A549 (cell line): ENCODE results near the gene MYO9A. TPM values are rescaled to one million over a fixed set of nuclear protein-coding genes. Genes with fewer than 3 reads are reported as not detected.

Experiments
- ATAC-seq, 2 experiments: fragments of 200-7000 bp in 1 of 2; fragments of >200 bp in 1 of 2; cut with Nextera tagmentation in 1 of 2; cut with Tn5 transposase in 1 of 2; 3 replicates each; pipeline versions ENCODE4 v1.8.0 to v1.9.1; 2018 to 2020; ENCODE audit warnings: mild to moderate bottlenecking in 1 of 2, moderate library complexity in 1 of 2
- CTCF ChIA-PET: fragments of 300-600 bp; sonication (Branson Sonifier 250); formaldehyde crosslinking; extraction: SDS; loops from one replicate; lab custom pipeline; 2021; ENCODE audit warnings: antibody characterized with exemption, inconsistent platforms; lab: Yijun Ruan, JAX
- POLR2A ChIA-PET: fragments of 350-600 bp; formaldehyde crosslinking; extraction: SDS; loops from one replicate; lab custom pipeline; 2021; ENCODE audit warnings: antibody characterized with exemption, inconsistent platforms; lab: Yijun Ruan, JAX
- DNase-seq, 2 experiments: peaks; one replicate each; pipeline versions ENCODE4 v3.0.0 to v3.0.0-alpha.2; 2011 to 2016; ENCODE audit warnings: low read depth in 1 of 2, low spot score in 1 of 2
- FAIRE-seq: peaks from 2 replicates; lab custom pipeline; 2011; peaks lifted over from hg19 to GRCh38; lab: Jason Lieb, UNC
- H3K27ac ChIP-seq, 2 experiments: fragments of >200 bp; sonication (Bioruptor Twin); formaldehyde crosslinking; 3 replicates each; pipeline ENCODE4 v1.5.1; 2016 to 2017
- H3K4me1 ChIP-seq: fragments of >200 bp; sonication (Bioruptor Twin); formaldehyde crosslinking; 3 replicates; pipeline ENCODE4 v1.6.1; 2016
- H3K4me2 ChIP-seq: fragments of >200 bp; sonication (Bioruptor Twin); formaldehyde crosslinking; 3 replicates; pipeline ENCODE4 v1.6.1; 2016
- H3K4me3 ChIP-seq: fragments of >200 bp; sonication (Bioruptor Twin); formaldehyde crosslinking; 3 replicates; pipeline ENCODE4 v1.5.1; 2016
- H3K9me3 ChIP-seq: fragments of >200 bp; sonication (Bioruptor Twin); formaldehyde crosslinking; 3 replicates; pipeline ENCODE4 v1.6.1; 2016
- BCL3 ChIP-seq: fragments of >200 bp; sonication (Bioruptor Twin); formaldehyde crosslinking; IDR thresholded peaks from 3 replicates; pipeline ENCODE4 v1.6.1; 2016
- CBX8 ChIP-seq: fragments of 200-600 bp; sonication (generic); IDR thresholded peaks from 2 replicates; pipeline ENCODE4 v1.6.1; 2016
- CEBPB ChIP-seq, 2 experiments: fragments of >200 bp in 1 of 2; sonication (Bioruptor Twin) in 1 of 2; formaldehyde crosslinking in 1 of 2; IDR thresholded peaks; 2 replicates each; pipeline ENCODE4 v1.6.1; 2012 to 2016
- CHD4 ChIP-seq: fragments of 200-600 bp; sonication (generic); IDR thresholded peaks from 2 replicates; pipeline ENCODE4 v1.6.1; 2016; ENCODE audit warnings: antibody characterized with exemption, mild to moderate bottlenecking, borderline replicate concordance
- CTCF ChIP-seq: fragments of >200 bp; sonication (Bioruptor Twin); formaldehyde crosslinking; IDR thresholded peaks from 3 replicates; pipeline ENCODE4 v1.5.1; 2016
- EHF ChIP-seq: fragments of 250-450 bp; sonication (Bioruptor Pico); IDR thresholded peaks from 2 replicates; pipeline ENCODE4 v1.5.0; 2020; ENCODE audit warnings: mild to moderate bottlenecking
- FOSL2 ChIP-seq, 2 experiments: fragments of 450-650 bp in 1 of 2; fragments of >200 bp in 1 of 2; sonication (Bioruptor Twin) in 1 of 2; formaldehyde crosslinking; IDR thresholded peaks; 2 replicates each; pipeline versions ENCODE4 v1.5.0 to v1.6.1; 2016 to 2020; ENCODE audit warnings: mild to moderate bottlenecking in 1 of 2, moderate library complexity in 1 of 2
- FOXS1 ChIP-seq: fragments of 250-450 bp; sonication (Bioruptor Pico); IDR thresholded peaks from 2 replicates; pipeline ENCODE4 v1.5.0; 2020; ENCODE audit warnings: mild to moderate bottlenecking, moderate library complexity
- GATA3 ChIP-seq: IDR thresholded peaks from 2 replicates; pipeline ENCODE4 v1.6.1; 2012; ENCODE audit warnings: borderline replicate concordance
- HDAC2 ChIP-seq: fragments of 200-600 bp; sonication (generic); IDR thresholded peaks from 2 replicates; pipeline ENCODE4 v1.6.1; 2016
- HOXA7 ChIP-seq: fragments of 250-450 bp; sonication (Bioruptor Pico); IDR thresholded peaks from 2 replicates; pipeline ENCODE4 v1.5.0; 2020; ENCODE audit warnings: mild to moderate bottlenecking, moderate library complexity
- HOXB13 ChIP-seq: fragments of 250-450 bp; sonication (Bioruptor Pico); IDR thresholded peaks from 2 replicates; pipeline ENCODE4 v1.5.0; 2020; ENCODE audit warnings: low read depth, mild to moderate bottlenecking, moderate library complexity
- HOXB5 ChIP-seq: fragments of 250-450 bp; sonication (Bioruptor Pico); IDR thresholded peaks from 2 replicates; pipeline ENCODE4 v1.5.0; 2020; ENCODE audit warnings: mild to moderate bottlenecking, moderate library complexity
- JUN ChIP-seq, 2 experiments: fragments of >200 bp; sonication (Bioruptor Twin); formaldehyde crosslinking; IDR thresholded peaks; 2 replicates in 1 of 2; 3 replicates in 1 of 2; pipeline ENCODE4 v1.6.1; 2016 to 2017
- KDM5A ChIP-seq: fragments of 200-600 bp; sonication (generic); IDR thresholded peaks from 2 replicates; pipeline ENCODE4 v1.6.1; 2016; ENCODE audit warnings: antibody characterized with exemption, mild to moderate bottlenecking
- MAFK ChIP-seq: fragments of 450-650 bp; IDR thresholded peaks from 2 replicates; pipeline ENCODE4 v1.6.1; 2014; ENCODE audit not compliant: partially characterized antibody
- MAX ChIP-seq: IDR thresholded peaks from 2 replicates; pipeline ENCODE4 v1.6.1; 2012
- NPAS2 ChIP-seq: fragments of 250-450 bp; sonication (Bioruptor Pico); IDR thresholded peaks from 2 replicates; pipeline ENCODE4 v1.8.0; 2022; ENCODE audit warnings: mild to moderate bottlenecking, moderate library complexity, borderline replicate concordance
- NR3C1 ChIP-seq: fragments of >200 bp; sonication (Bioruptor Twin); formaldehyde crosslinking; IDR thresholded peaks from 3 replicates; pipeline ENCODE4 v1.6.1; 2017
- PHF8 ChIP-seq: fragments of 200-600 bp; sonication (generic); IDR thresholded peaks from 2 replicates; pipeline ENCODE4 v1.6.1; 2016; ENCODE audit warnings: low read depth, mild to moderate bottlenecking, antibody characterized with exemption, moderate library complexity, borderline replicate concordance
- POLR2AphosphoS2 ChIP-seq: conservative IDR thresholded peaks from 2 replicates; pipeline ENCODE4 v1.6.1; 2012; ENCODE audit warnings: low read length, improper control_type of control experiment, inconsistent platforms
- RCOR1 ChIP-seq: fragments of 150-350 bp; IDR thresholded peaks from 2 replicates; pipeline ENCODE4 v1.6.1; 2014; ENCODE audit warnings: antibody characterized with exemption, low read length, low read depth
- SREBF2 ChIP-seq: fragments of 450-650 bp; IDR thresholded peaks from 2 replicates; pipeline ENCODE4 v1.6.1; 2014; ENCODE audit warnings: mild to moderate bottlenecking, moderate library complexity
- TFCP2L1 ChIP-seq: fragments of 250-450 bp; sonication (Bioruptor Pico); IDR thresholded peaks from 2 replicates; pipeline ENCODE4 v1.5.0; 2021; ENCODE audit warnings: mild to moderate bottlenecking
- TP53 ChIP-seq: fragments of 250-450 bp; sonication (Bioruptor Pico); IDR thresholded peaks from 2 replicates; pipeline ENCODE4 v1.5.0; 2021; ENCODE audit warnings: mild to moderate bottlenecking, moderate library complexity
- ZSCAN20 ChIP-seq: fragments of 250-450 bp; sonication (Bioruptor Pico); IDR thresholded peaks from 2 replicates; pipeline ENCODE4 v1.8.0; 2022; ENCODE audit warnings: mild to moderate bottlenecking, moderate library complexity
- WGBS: methylation state at CpG from one replicate; pipeline ENCODE4 v1.1.6; 2017; ENCODE audit errors: missing lambda C conversion rate; 5-methylcytosine and 5-hydroxymethylcytosine counted together
- polyA plus RNA-seq, 4 experiments: library from polyadenylated mRNA; depleted of rRNA in 3 of 4; stranded (reverse); fragments of >200 nt; fragmentation: RNase III in 1 of 4; extraction: RNeasy Plus Mini Kit Qiagen cat#74134 plus additional on column Dnase treatment in 1 of 4; gene quantifications; 2 replicates in 3 of 4; 3 replicates in 1 of 4; pipeline ENCODE4 v1.2.3, GENCODE V29; 2011 to 2017

The MYO9A gene
- polyA plus RNA-seq, 2 of the 4 experiments (the other 2 are of a cell fraction): 5.9 to 21.9 TPM

- no peaks in the 10 kb centered on the region for H3K9me3 ChIP-seq
- ChIA-PET POLR2A (no interaction called here), CTCF (interaction anchor here (1.4 to 2.1 kb wide), 3 partner anchors 8 to 311 kb away, joined by 3 to 6 read pairs (median 3); no protein-coding TSS in a partner anchor)
- TF ChIP-seq CEBPB (IDR thresholded peaks at IDR 0.05) (no peak), SREBF2 (no peak), HOXB13 (CRISPR knock-in tag) (no peak), HOXA7 (CRISPR knock-in tag) (no peak), GATA3 (no peak), KDM5A (no peak), ZSCAN20 (no peak), NPAS2 (CRISPR knock-in tag) (no peak), JUN (IDR thresholded peaks at IDR 0.05) (no peak), FOXS1 (CRISPR knock-in tag) (no peak), HOXB5 (CRISPR knock-in tag) (no peak), CTCF (no peak)
- H3K27ac ChIP-seq: no peak overlapping the region
- no peak overlapping the region for H3K4me2 ChIP-seq
- WGBS: 88% methylated on average over 2 of the region's 2 CpGs
- ATAC-seq (no peak), FAIRE-seq (no peak), DNase-seq (no peak)
- no peak overlapping the region for H3K4me3 ChIP-seq
- no peaks in the 10 kb centered on the region for H3K4me1 ChIP-seq
Observed at GRCh38 chr15:71844916-71845315, 273.0 kb downstream of the MYO9A start.

GRCh38 chr15:71841563-71841962, 276.4 kb downstream of the MYO9A start:
- ChIA-PET CTCF (no interaction called here), POLR2A (no interaction called here)
- Histone ChIP-seq H3K9me3 (no peaks in the 10 kb centered on the region), H3K4me1 (no peaks in the 10 kb centered on the region), H3K4me3 (no peak overlapping the region), H3K27ac (no peak overlapping the region), H3K4me2 (no peak overlapping the region)
- WGBS: 92% methylated on average over 3 of the region's 3 CpGs
- no peak for ATAC-seq
- FAIRE-seq: no peak
- no peak for DNase-seq
- TF ChIP-seq NPAS2 (CRISPR knock-in tag) (no peak), CHD4 (no peak), TFCP2L1 (CRISPR knock-in tag) (no peak), RCOR1 (no peak)

- ChIA-PET POLR2A (no interaction called here), CTCF (interaction anchor here (0.6 to 2.8 kb wide), 4 partner anchors 11 to 87 kb away, joined by 3 to 7 read pairs (median 4); no protein-coding TSS in a partner anchor)
- Histone ChIP-seq H3K4me1 (no peaks in the 10 kb centered on the region), H3K4me2 (no peak overlapping the region), H3K27ac (no peak overlapping the region), H3K4me3 (no peak overlapping the region), H3K9me3 (no peaks in the 10 kb centered on the region)
- FAIRE-seq (no peak), DNase-seq (no peak), ATAC-seq (no peak)
- 90% methylated on average over 2 of the region's 2 CpGs for WGBS
- TF ChIP-seq POLR2AphosphoS2 (no peak), TP53 (no peak), EHF (CRISPR knock-in tag) (no peak), PHF8 (no peak), MAX (no peak), FOSL2 (IDR thresholded peaks at IDR 0.05) (no peak), FOSL2 (CRISPR knock-in tag; IDR thresholded peaks at IDR 0.05) (no peak), MAFK (no peak), CTCF (no peak), CBX8 (no peak), ZSCAN20 (no peak), HDAC2 (no peak), BCL3 (no peak), NR3C1 (no peak)
Observed at GRCh38 chr15:71830981-71831380, 287.0 kb downstream of the MYO9A start.
